ENCODE data around the gene CDO1. TPM values are rescaled to one million over a fixed set of nuclear protein-coding genes. Genes with fewer than 3 reads are reported as not detected.

CDO1 gene
- total and polyA plus RNA-seq, 2 of the 8 experiments (the other 6 are each of a cell fraction or from before 2014, with no cell fraction given): 26.1 to 29.5 TPM

DNA sequence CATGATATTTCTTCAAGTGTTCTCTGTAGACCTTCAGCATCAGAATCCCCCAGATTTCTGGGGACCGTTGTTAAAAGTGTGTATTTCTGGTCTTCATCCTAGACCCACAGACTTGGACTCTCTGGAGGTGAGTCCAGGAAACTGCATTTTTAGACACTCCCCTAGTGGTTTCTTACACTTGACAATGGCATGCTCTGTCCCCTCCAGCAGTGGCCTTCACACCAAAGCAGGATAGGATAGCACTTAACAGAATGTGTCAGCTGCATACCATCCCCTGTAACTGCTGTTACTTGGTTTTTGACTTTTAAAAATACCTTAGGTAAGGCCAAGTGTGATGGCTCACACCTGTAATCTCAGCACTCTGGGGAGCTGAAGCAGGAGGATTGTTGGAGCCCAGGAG, 20.8 kb downstream of the CDO1 start:
- no peak overlapping the region for H2BK120ac ChIP-seq (replicated peaks; ENCODE audit: low read depth, low read length)
- no peak overlapping the region for H3K4me3 ChIP-seq (ENCODE audit: extremely low read depth in 1 of 4, insufficient read depth in 2 of 4, low read depth in 3 of 4, low read length in 4 of 4)
- H2BK20ac ChIP-seq (ENCODE audit: low read length): no peak overlapping the region
- H3K56ac ChIP-seq (replicated peaks; ENCODE audit: insufficient read length, low read depth, low read length): no peak overlapping the region
- no peak overlapping the region for H3K27ac ChIP-seq (ENCODE audit: low read depth, low read length)
- ChIA-PET CTCF (ENCODE audit: partially characterized antibody) (interaction anchor here (0.6 to 0.7 kb wide), 2 partner anchors 521 to 620 kb away, joined by 3 read pairs; no protein-coding TSS in a partner anchor), POLR2A (ENCODE audit: partially characterized antibody) (no interaction called here)
- H2AK5ac ChIP-seq (ENCODE audit: low read depth, low read length): no peak overlapping the region
- no peak overlapping the region for H4K5ac ChIP-seq (ENCODE audit: insufficient read length, low read depth, low read length)
- H3K4me2 ChIP-seq (ENCODE audit: insufficient read depth in 1 of 2, low read depth in 2 of 2, low read length in 2 of 2): no peak overlapping the region
- TF ChIP-seq CTBP2 (IDR thresholded peaks at IDR 0.05; ENCODE audit: borderline replicate concordance, insufficient read depth, insufficient read length, low read length): no peak
- TF ChIP-seq ASH2L (IDR thresholded peaks at IDR 0.05; ENCODE audit: low read length): no peak
- H3K79me2 ChIP-seq (ENCODE audit: control insufficient read depth in 1 of 2, insufficient read depth in 2 of 2, low read length in 2 of 2): no peaks in the 10 kb centered on the region
- no peak overlapping the region for H2BK5ac ChIP-seq (ENCODE audit: low read depth, low read length)
- WGBS, 2 experiments (ENCODE audit: extremely low coverage in 1 of 2, insufficient coverage in 1 of 2, insufficient read length in 1 of 2, insufficient replicate concordance in 2 of 2, low coverage in 1 of 2, low lambda C conversion rate in 2 of 2, missing lambda C conversion rate in 1 of 2): 88% methylated on average over 1 of the region's 1 CpG; no CpG with 5 or more reads in 1 of the 2 experiments
- no peak overlapping the region for H3K14ac ChIP-seq (ENCODE audit: insufficient read length)
- H4K91ac ChIP-seq (replicated peaks; ENCODE audit: insufficient read length, low read length): no peak overlapping the region
- no peaks in the 10 kb centered on the region; a peak in 1 of 8 replicates for H3K36me3 ChIP-seq (ENCODE audit: control insufficient read depth in 2 of 4, insufficient read depth in 4 of 4, low read length in 3 of 4)
- no peak overlapping the region for H3K4ac ChIP-seq (replicated peaks; ENCODE audit: insufficient read length, low read depth, low read length)
- no peaks in the 10 kb centered on the region for H3K27me3 ChIP-seq (replicated peaks in 1 of 4; ENCODE audit: control insufficient read depth in 3 of 4, extremely low read depth in 1 of 4, insufficient read depth in 3 of 4, low read length in 3 of 4)
- no peaks in the 10 kb centered on the region for H3K9me3 ChIP-seq (ENCODE audit: insufficient read depth in 2 of 2, low read depth in 1 of 2, low read length in 1 of 2)
- no peaks in the 10 kb centered on the region for H4K20me1 ChIP-seq (replicated peaks in 1 of 2; ENCODE audit: control insufficient read depth in 1 of 2, insufficient read depth in 2 of 2, low read length in 2 of 2)
- H3K18ac ChIP-seq (ENCODE audit: extremely low read depth, low read length): no peak overlapping the region
- no peak overlapping the region for H2BK12ac ChIP-seq (ENCODE audit: low read depth, low read length)
- no peak overlapping the region for H4K8ac ChIP-seq (ENCODE audit: extremely low read depth, insufficient read depth, low read length)
- H3K23me2 ChIP-seq (ENCODE audit: low read depth, low read length): no peaks in the 10 kb centered on the region; the same call in 1 of the 2 replicates
- FAIRE-seq (no peak), DNase-seq (ENCODE audit: low read depth in 1 of 2, low spot score in 2 of 2) (no peak)
- no peak overlapping the region for H3K9ac ChIP-seq (replicated peaks in 1 of 4; ENCODE audit: extremely low read depth in 1 of 4, low read depth in 3 of 4, low read length in 3 of 4)
- H2BK15ac ChIP-seq (ENCODE audit: low read length): no peak overlapping the region
- H3K23ac ChIP-seq (ENCODE audit: insufficient read length): no peak overlapping the region
- no peak overlapping the region for H2AFZ ChIP-seq (ENCODE audit: low read length)
- H3K4me1 ChIP-seq (replicated peaks in 1 of 4; ENCODE audit: control insufficient read depth in 3 of 4, insufficient read depth in 4 of 4, low read length in 3 of 4): no peaks in the 10 kb centered on the region
- H3K79me1 ChIP-seq (ENCODE audit: low read depth, low read length): no peaks in the 10 kb centered on the region
